HepG2 (cell line): Measurements from ENCODE around the gene HRH3. TPM values are rescaled to one million over a fixed set of nuclear protein-coding genes. Genes with fewer than 3 reads are reported as not detected.
A peak's percentile ranks its signal among the peaks of the same experiment; 100 is the strongest.

Experiments
- ATAC-seq: fragments of 200-7000 bp; cut with Tn5 transposase; 3 replicates; pipeline ENCODE4 v1.9.1; 2020; ENCODE audit warnings: mild to moderate bottlenecking, moderate library complexity
- BruUV-seq: library from RNA; stranded (reverse); fragments of 400-500 nt; replicated peaks from 2 replicates; lab custom pipeline; 2021; lab: Mats Ljungman, UMichigan
- CTCF ChIA-PET: fragments of 300-600 bp; formaldehyde crosslinking; extraction: SDS; loops from one replicate; lab custom pipeline; 2021; ENCODE audit warnings: low total read pairs, inconsistent platforms, low intra/inter-chr PET ratio; lab: Yijun Ruan, JAX
- POLR2A ChIA-PET: fragments of 350-600 bp; sonication (Branson Sonifier 250); formaldehyde crosslinking; loops from one replicate; lab custom pipeline; 2020; ENCODE audit warnings: antibody characterized with exemption, inconsistent platforms; lab: Yijun Ruan, JAX
- DNase-seq: peaks from one replicate; pipeline ENCODE4 v3.0.0-alpha.2; 2015; ENCODE audit warnings: low spot score
- FAIRE-seq: peaks from 3 replicates; lab custom pipeline; 2011; peaks lifted over from hg19 to GRCh38; lab: Jason Lieb, UNC
- H2AFZ ChIP-seq: one replicate; pipeline ENCODE4 v1.6.1; 2011; ENCODE audit warnings: low read length, inconsistent platforms
- H3K27ac ChIP-seq: fragments of 300-600 bp; 3 replicates; pipeline ENCODE4 v1.8.0; 2011; ENCODE audit warnings: mixed run types, mild to moderate bottlenecking, mixed read lengths, low read length, inconsistent platforms; ENCODE audit not compliant: insufficient read depth; ENCODE audit errors: extremely low read length
- H3K27me3 ChIP-seq, 2 experiments: fragments of 200-600 bp in 1 of 2; 2 replicates in 1 of 2; 3 replicates in 1 of 2; pipeline versions ENCODE4 v1.6.0 to v1.8.0; 2011; ENCODE audit warnings: low read length in 2 of 2, mild to moderate bottlenecking in 2 of 2, moderate library complexity in 2 of 2, inconsistent platforms in 1 of 2; ENCODE audit not compliant: insufficient read depth in 2 of 2, control insufficient read depth in 1 of 2
- H3K36me3 ChIP-seq, 2 experiments: fragments of 200-600 bp in 1 of 2; replicated peaks in 1 of 2; 2 replicates in 1 of 2; 3 replicates in 1 of 2; pipeline versions ENCODE4 v1.5.1 to v1.8.0; 2011; ENCODE audit warnings: low read length in 2 of 2, inconsistent platforms in 1 of 2; ENCODE audit not compliant: insufficient read depth in 2 of 2, control insufficient read depth in 1 of 2
- H3K4me1 ChIP-seq: 2 replicates; pipeline ENCODE4 v1.5.1; 2012; ENCODE audit warnings: low read length, inconsistent platforms; ENCODE audit not compliant: insufficient read depth
- H3K4me2 ChIP-seq: 2 replicates; pipeline ENCODE4 v1.6.0; 2011; ENCODE audit warnings: low read depth, low read length, inconsistent platforms
- H3K4me3 ChIP-seq, 3 experiments: fragments of 200-600 bp in 1 of 3; sonication (generic), shearing (Covaris generic) in 1 of 3; replicated peaks in 1 of 3; 2 replicates each; pipeline ENCODE4 v1.5.1; 2011 to 2016; ENCODE audit warnings: low read length in 3 of 3, inconsistent platforms in 2 of 3, low read depth in 2 of 3, mild to moderate bottlenecking in 2 of 3, control low read depth in 1 of 3, mixed read lengths in 1 of 3; ENCODE audit not compliant: insufficient read depth in 1 of 3
- H3K79me2 ChIP-seq: one replicate; pipeline ENCODE4 v1.6.1; 2011; ENCODE audit warnings: low read length, inconsistent platforms; ENCODE audit not compliant: insufficient read depth
- H3K9ac ChIP-seq: 2 replicates; pipeline ENCODE4 v1.6.0; 2011; ENCODE audit warnings: mild to moderate bottlenecking, low read depth, low read length, inconsistent platforms; ENCODE audit not compliant: insufficient read depth
- H3K9me3 ChIP-seq: 2 replicates; pipeline ENCODE4 v1.5.1; 2012; ENCODE audit warnings: mild to moderate bottlenecking, low read length
- H4K20me1 ChIP-seq: 2 replicates; pipeline ENCODE4 v1.6.0; 2011; ENCODE audit warnings: inconsistent platforms, mild to moderate bottlenecking, low read length, moderate library complexity; ENCODE audit not compliant: insufficient read depth
- ATAD3A ChIP-seq: sonication (generic); formaldehyde crosslinking; IDR thresholded peaks from 2 replicates; pipeline ENCODE4 v1.4.0; 2020; ENCODE audit warnings: missing genetic modification reagents
- KAT7 ChIP-seq: IDR thresholded peaks from 2 replicates; pipeline ENCODE4 v1.6.1; 2018; ENCODE audit warnings: borderline replicate concordance, missing compliant biosample characterization
- MAFG ChIP-seq: sonication (generic); formaldehyde crosslinking; IDR thresholded peaks from 2 replicates; pipeline ENCODE4 v1.5.1; 2020; ENCODE audit warnings: mild to moderate bottlenecking, missing genetic modification reagents
- PTBP1 ChIP-seq: fragments of 200-400 bp; formaldehyde crosslinking; IDR thresholded peaks from 2 replicates; pipeline ENCODE4 v1.6.1; 2018; ENCODE audit warnings: low read length, low read depth; ENCODE audit not compliant: poor library complexity, severe bottlenecking
- RNF2 ChIP-seq: fragments of 450-650 bp; conservative IDR thresholded peaks from 2 replicates; pipeline ENCODE4 v1.6.1; 2016; ENCODE audit warnings: low read depth
- SIX4 ChIP-seq: sonication (generic); formaldehyde crosslinking; IDR thresholded peaks from 2 replicates; pipeline ENCODE4 v1.4.0; 2020; ENCODE audit warnings: missing genetic modification reagents
- SP1 ChIP-seq, 2 experiments: fragments of 450-650 bp in 1 of 2; sonication (generic) in 1 of 2; formaldehyde crosslinking in 1 of 2; IDR thresholded peaks; 2 replicates each; pipeline versions ENCODE4 v1.4.0 to v1.6.1; 2016 to 2020; ENCODE audit warnings: missing genetic modification reagents in 1 of 2
- TSC22D2 ChIP-seq: sonication (generic); formaldehyde crosslinking; IDR thresholded peaks from 2 replicates; pipeline ENCODE4 v1.5.1; 2020; ENCODE audit warnings: missing genetic modification reagents, mild to moderate bottlenecking, borderline replicate concordance
- ZBTB20 ChIP-seq: sonication (generic); formaldehyde crosslinking; IDR thresholded peaks from 2 replicates; pipeline ENCODE4 v1.8.1; 2023; ENCODE audit warnings: missing genetic modification reagents, low read depth, mild to moderate bottlenecking, borderline replicate concordance
- ZBTB3 ChIP-seq: sonication (generic); formaldehyde crosslinking; IDR thresholded peaks from 2 replicates; pipeline ENCODE4 v1.4.0; 2020; ENCODE audit warnings: low read depth, mild to moderate bottlenecking, moderate library complexity, missing genetic modification reagents, borderline replicate concordance
- ZFP36L2 ChIP-seq: sonication (generic); formaldehyde crosslinking; IDR thresholded peaks from 2 replicates; pipeline ENCODE4 v1.4.0; 2020; ENCODE audit warnings: missing genetic modification reagents
- ZNF3 ChIP-seq: IDR thresholded peaks from 2 replicates; pipeline ENCODE4 v1.7.0; 2017; ENCODE audit warnings: inconsistent platforms
- ZNF616 ChIP-seq: sonication (generic); formaldehyde crosslinking; IDR thresholded peaks from 2 replicates; pipeline ENCODE4 v1.5.0; 2020; ENCODE audit warnings: low read depth, mild to moderate bottlenecking, missing genetic modification reagents
- WGBS: methylation state at CpG from one replicate; pipeline ENCODE4 v1.1.6; 2017; ENCODE audit warnings: low lambda C conversion rate; 5-methylcytosine and 5-hydroxymethylcytosine counted together
- in situ Hi-C: cut with HindIII; loops from 2 replicates; pipeline ENCODE4 v1.10.0; 2017; ENCODE audit warnings: low pct_unique_long_range_greater_than_20kb; ENCODE audit not compliant: extremely low pct_ligation_motif_present
- intact Hi-C: fragments of 100-400 bp; cut with micrococcal nuclease; formaldehyde crosslinking; loops from one replicate; pipeline ENCODE4 v1.10.0; 2022; ENCODE audit not compliant: unreplicated experiment
- polyA plus RNA-seq, 8 experiments: library from polyadenylated mRNA; depleted of rRNA in 3 of 8; stranded (reverse) in 7 of 8; unstranded in 1 of 8; fragments of >200 nt; fragmentation: Illumina TruSeq in 4 of 8; extraction: Trizol in 4 of 8; gene quantifications; 2 replicates each; pipeline versions ENCODE4 v1.2.1 to v1.2.3, GENCODE V29; 2011 to 2016; ENCODE audit warnings: low read depth in 4 of 8, missing spikeins in 1 of 8, mixed read lengths in 1 of 8; ENCODE audit not compliant: insufficient read depth in 1 of 8
- total RNA-seq, 5 experiments: library from RNA; depleted of rRNA; stranded (reverse); fragments of >200 nt; fragmentation: Illumina TruSeq; extraction: Trizol; gene quantifications; 2 replicates each; pipeline ENCODE4 v1.2.3, GENCODE V29; 2016; ENCODE audit warnings: low read depth in 1 of 5
- TF ChIP-seq, protein P1 (sequence below): sonication (generic); formaldehyde crosslinking; IDR thresholded peaks from 2 replicates; pipeline ENCODE4 v1.5.1; 2020; ENCODE audit warnings: mild to moderate bottlenecking, missing genetic modification reagents, moderate library complexity
- TF ChIP-seq, protein P2 (sequence below): sonication (generic); formaldehyde crosslinking; IDR thresholded peaks from 2 replicates; pipeline ENCODE4 v1.8.1; 2022; ENCODE audit warnings: mild to moderate bottlenecking, missing genetic modification reagents
- TF ChIP-seq, protein P3 (sequence below): sonication (generic); formaldehyde crosslinking; IDR thresholded peaks from 2 replicates; pipeline ENCODE4 v1.4.0; 2020; ENCODE audit warnings: mild to moderate bottlenecking, low read depth, missing genetic modification reagents

HRH3 gene
- total and polyA plus RNA-seq, 2 of the 13 experiments (the other 11 are each of a cell fraction or from before 2014, with no cell fraction given) = 0.18 TPM; not detected in 1

DNA sequence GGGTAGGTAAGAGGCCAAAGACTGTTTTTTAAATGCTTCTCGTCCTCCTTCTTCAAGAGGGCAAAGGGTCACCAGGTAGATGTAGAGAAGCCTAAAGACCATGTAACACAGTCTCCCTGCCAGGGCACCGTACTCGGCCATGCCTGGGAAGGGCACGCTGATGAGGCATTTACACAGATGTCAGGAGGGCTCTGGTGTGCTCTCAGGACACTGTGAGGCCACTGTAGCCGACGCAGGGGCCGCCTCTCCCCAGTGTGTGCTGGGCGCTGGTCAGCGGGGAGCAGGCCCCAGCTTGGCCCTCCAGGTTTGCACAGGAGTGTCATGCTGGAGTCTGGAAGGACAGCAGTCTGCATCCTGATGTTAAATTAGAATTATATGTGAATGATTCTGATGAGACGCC lies 44.4 kb downstream of the HRH3 start:
- H4K20me1 ChIP-seq = no peaks in the 10 kb centered on the region
- no TSS peak for BruUV-seq
- no peak for FAIRE-seq
- WGBS = 98% methylated on average over 10 of the region's 10 CpGs
- H3K4me3 ChIP-seq = no peak overlapping the region
- H3K4me2 ChIP-seq = no peak overlapping the region
- no peak overlapping the region for H3K9ac ChIP-seq
- H3K27ac ChIP-seq = no peak overlapping the region
- H3K4me1 ChIP-seq = no peaks in the 10 kb centered on the region
- no peaks in the 10 kb centered on the region; a peak in 1 of 5 replicates for H3K27me3 ChIP-seq
- peaks cover 29 to 48% of the 10 kb centered on the region in 2 experiments for H3K36me3 ChIP-seq
- TF ChIP-seq ZBTB20 (CRISPR knock-in tag) = no peak
- TF ChIP-seq RNF2 = no peak
- TF ChIP-seq ZNF616 = no peak
- no peak for TF ChIP-seq ATAD3A
- no peak for TF ChIP-seq SIX4 (CRISPR knock-in tag)
- DNase-seq = no peak
- H3K79me2 ChIP-seq = no peaks in the 10 kb centered on the region
- 0 out of 3 replicates have a peak, but pooled peaks have one; percentile 7 for ATAC-seq
- no peaks in the 10 kb centered on the region for H3K9me3 ChIP-seq
- no peak overlapping the region for H2AFZ ChIP-seq
- intact Hi-C loops (no loop called here), in situ Hi-C loops (no loop called here)
- ChIA-PET POLR2A (no interaction called here), CTCF (no interaction called here)

GRCh38 chr20:62174870-62175624 lies 45.0 kb downstream of the HRH3 start:
- POLR2A ChIA-PET = interaction anchor here (1.2 kb wide), 1 partner anchor 8 kb away, joined by 3 read pairs; the partner anchor contains the start of gene MTG2
- no peak for DNase-seq
- no peak; the same call in 2 of the 3 replicates for ATAC-seq
- no TSS peak for BruUV-seq
- no peak overlapping the region for H3K9ac ChIP-seq
- H3K79me2 ChIP-seq = no peaks in the 10 kb centered on the region
- WGBS = 97% methylated on average over 26 of the region's 26 CpGs
- no peak overlapping the region for H3K4me2 ChIP-seq
- H4K20me1 ChIP-seq = no peaks in the 10 kb centered on the region
- no peak for FAIRE-seq
- H3K4me1 ChIP-seq = no peaks in the 10 kb centered on the region
- H2AFZ ChIP-seq = no peak overlapping the region
- in situ Hi-C loops (no loop called here), intact Hi-C loops (no loop called here)
- H3K36me3 ChIP-seq = peaks cover 29 to 50% of the 10 kb centered on the region in 2 experiments
- no peaks in the 10 kb centered on the region for H3K9me3 ChIP-seq
- no peak overlapping the region for H3K27ac ChIP-seq
- CTCF ChIA-PET = no interaction called here
- H3K4me3 ChIP-seq = no peak overlapping the region
- H3K27me3 ChIP-seq = no peaks in the 10 kb centered on the region; a peak in 1 of 5 replicates
- TF ChIP-seq SP1 (IDR thresholded peaks at IDR 0.05) (no peak), SP1 (CRISPR knock-in tag; IDR thresholded peaks at IDR 0.05) (no peak), PTBP1 (no peak), MAFG (CRISPR knock-in tag) (no peak), ZNF3 (CRISPR knock-in tag) (no peak), ZBTB3 (no peak), TSC22D2 (CRISPR knock-in tag) (no peak), KAT7 (no peak), ZFP36L2 (no peak)
- TF ChIP-seq, protein P1, sequence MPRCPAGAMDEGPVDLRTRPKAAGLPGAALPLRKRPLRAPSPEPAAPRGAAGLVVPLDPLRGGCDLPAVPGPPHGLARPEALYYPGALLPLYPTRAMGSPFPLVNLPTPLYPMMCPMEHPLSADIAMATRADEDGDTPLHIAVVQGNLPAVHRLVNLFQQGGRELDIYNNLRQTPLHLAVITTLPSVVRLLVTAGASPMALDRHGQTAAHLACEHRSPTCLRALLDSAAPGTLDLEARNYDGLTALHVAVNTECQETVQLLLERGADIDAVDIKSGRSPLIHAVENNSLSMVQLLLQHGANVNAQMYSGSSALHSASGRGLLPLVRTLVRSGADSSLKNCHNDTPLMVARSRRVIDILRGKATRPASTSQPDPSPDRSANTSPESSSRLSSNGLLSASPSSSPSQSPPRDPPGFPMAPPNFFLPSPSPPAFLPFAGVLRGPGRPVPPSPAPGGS (CRISPR knock-in tag) = no peak
- TF ChIP-seq, protein P2, sequence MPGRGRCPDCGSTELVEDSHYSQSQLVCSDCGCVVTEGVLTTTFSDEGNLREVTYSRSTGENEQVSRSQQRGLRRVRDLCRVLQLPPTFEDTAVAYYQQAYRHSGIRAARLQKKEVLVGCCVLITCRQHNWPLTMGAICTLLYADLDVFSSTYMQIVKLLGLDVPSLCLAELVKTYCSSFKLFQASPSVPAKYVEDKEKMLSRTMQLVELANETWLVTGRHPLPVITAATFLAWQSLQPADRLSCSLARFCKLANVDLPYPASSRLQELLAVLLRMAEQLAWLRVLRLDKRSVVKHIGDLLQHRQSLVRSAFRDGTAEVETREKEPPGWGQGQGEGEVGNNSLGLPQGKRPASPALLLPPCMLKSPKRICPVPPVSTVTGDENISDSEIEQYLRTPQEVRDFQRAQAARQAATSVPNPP (CRISPR knock-in tag) = no peak
- TF ChIP-seq, protein P3, sequence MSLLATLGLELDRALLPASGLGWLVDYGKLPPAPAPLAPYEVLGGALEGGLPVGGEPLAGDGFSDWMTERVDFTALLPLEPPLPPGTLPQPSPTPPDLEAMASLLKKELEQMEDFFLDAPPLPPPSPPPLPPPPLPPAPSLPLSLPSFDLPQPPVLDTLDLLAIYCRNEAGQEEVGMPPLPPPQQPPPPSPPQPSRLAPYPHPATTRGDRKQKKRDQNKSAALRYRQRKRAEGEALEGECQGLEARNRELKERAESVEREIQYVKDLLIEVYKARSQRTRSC = no peak
